ENCODE results near the gene S100A3.

S100A3 gene

GRCh38 chr1:153547560-153548551, 1.2 kb downstream of the S100A3 start:
- no peak for DNase-seq (ENCODE audit: low read depth)

- DNase-seq (ENCODE audit: low read depth): peak; percentile 64
Measured at GRCh38 chr1:153546796-153547559, 2.1 kb downstream of the S100A3 start.

- DNase-seq (ENCODE audit: low read depth): no peak
Measured at GRCh38 chr1:153546371-153546770, 2.7 kb downstream of the S100A3 start.

- DNase-seq (ENCODE audit: low read depth): peak; percentile 96
Measured at GRCh38 chr1:153545067-153546055, 3.7 kb downstream of the S100A3 start, which contains the start of gene S100A4. TSS of gene S100A4 (minus strand) at chr1:153545806. CDS start at chr1:153544794, 1,012 bp downstream.

- DNase-seq (ENCODE audit: low read depth): no peak
Measured at GRCh38 chr1:153544453-153545066, 4.5 kb downstream of the S100A3 start.

DNA sequence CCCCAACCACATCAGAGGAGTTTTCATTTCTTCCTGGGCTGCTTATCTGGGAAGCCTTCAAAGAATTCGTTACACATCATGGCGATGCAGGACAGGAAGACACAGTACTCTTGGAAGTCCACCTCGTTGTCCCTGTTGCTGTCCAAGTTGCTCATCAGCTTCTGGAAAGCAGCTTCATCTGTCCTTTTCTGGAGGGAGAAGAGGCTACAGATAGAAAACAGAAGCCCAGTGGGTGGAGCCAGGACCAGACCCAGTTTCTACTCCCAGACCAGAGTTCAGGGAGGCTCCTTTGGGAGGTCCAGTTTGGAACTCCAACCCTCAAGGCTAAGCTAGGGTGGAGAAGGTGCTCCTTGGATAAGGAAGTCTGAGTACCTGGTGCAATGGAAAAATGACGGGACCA, 5.3 kb downstream of the S100A3 start:
- DNase-seq (ENCODE audit: low read depth): no peak

DNA sequence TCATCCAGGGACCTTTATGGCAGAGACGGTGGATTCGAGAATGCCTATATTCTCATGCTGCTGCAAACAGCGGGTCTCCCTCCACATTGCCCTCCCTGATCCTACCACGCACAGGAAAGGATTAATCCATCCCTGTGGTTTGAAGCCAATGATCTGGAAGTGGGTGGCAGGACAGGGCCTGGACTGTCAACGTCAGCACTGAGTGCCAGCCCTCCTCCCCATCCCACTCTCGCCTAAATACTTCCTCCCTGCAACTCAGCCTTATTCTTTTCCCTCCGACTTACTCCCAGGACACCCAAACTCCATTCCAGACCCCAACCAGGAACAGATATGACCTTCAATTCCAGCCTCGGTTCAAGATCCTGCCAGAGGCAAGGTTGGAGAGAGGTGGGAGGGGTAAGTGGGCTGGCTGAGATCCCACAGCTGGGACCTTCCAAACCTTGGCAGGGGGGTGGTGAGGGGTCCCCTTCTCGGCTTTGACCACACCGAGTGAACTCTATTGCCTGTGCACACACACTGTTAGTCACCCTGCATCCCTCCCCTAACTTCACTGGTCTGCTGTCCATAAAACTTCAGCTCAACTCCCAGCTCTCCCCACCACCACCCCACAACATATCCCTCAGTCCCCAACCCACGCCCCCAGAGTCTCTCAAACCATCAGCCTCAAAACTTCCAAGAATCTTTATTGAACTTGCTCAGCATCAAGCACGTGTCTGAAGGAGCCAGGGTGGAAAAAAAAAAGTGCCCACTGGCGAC, 5.9 kb downstream of the S100A3 start:
- DNase-seq (ENCODE audit: low read depth): no peak

DNA sequence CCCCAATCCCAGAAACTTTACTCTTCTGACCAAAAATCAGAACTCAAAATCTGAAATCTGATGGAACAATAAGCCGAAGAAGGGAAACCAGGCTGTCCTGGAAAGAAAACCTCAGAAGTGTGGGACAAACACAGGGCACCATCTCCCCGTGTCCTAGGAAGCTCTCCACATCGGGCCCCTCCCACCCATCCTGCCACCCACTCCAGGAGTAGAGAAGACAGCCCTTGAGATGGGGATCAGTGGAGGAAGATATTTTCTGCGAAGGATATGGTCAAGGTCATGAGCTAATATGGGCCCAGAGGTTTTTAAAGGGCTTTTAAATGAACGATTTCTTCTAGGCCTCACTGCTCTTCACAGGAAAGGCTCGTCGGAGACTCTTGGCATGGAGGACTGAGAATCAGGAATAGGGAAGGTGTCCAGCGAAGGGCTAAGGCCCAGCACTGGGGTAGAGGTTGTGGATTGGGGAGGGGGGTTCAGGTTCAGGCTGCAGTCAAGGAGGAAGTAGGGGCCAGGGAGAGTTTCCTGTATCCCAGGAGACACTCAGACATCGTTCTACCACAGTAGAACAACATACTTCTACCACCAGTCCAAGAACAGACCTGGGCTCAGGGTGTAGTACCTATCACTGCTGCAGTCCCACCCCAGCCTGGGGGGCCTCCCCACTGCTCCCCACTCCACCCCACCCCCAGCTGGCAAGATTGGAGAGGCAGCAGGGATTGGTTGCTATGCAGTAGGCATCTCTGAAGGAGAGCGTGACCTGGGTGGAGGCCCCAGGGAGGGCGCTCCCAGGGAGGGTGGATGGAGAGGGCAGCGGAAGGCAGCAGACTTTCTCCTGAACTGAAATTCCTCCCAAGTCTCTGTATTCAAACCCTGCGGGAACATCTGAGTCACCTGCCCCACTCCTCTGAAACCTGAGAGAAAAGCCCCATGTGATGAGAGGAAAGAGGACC, 7.1 kb downstream of the S100A3 start:
- no peak for DNase-seq (ENCODE audit: low read depth)

GRCh38 chr1:153540394-153541361, 8.4 kb downstream of the S100A3 start, which contains the start of gene S100A5:
TSS of gene S100A5 (minus strand) at chr1:153540934. CDS start at chr1:153540191, 743 bp downstream.
- no peak for DNase-seq (ENCODE audit: low read depth)

DNA sequence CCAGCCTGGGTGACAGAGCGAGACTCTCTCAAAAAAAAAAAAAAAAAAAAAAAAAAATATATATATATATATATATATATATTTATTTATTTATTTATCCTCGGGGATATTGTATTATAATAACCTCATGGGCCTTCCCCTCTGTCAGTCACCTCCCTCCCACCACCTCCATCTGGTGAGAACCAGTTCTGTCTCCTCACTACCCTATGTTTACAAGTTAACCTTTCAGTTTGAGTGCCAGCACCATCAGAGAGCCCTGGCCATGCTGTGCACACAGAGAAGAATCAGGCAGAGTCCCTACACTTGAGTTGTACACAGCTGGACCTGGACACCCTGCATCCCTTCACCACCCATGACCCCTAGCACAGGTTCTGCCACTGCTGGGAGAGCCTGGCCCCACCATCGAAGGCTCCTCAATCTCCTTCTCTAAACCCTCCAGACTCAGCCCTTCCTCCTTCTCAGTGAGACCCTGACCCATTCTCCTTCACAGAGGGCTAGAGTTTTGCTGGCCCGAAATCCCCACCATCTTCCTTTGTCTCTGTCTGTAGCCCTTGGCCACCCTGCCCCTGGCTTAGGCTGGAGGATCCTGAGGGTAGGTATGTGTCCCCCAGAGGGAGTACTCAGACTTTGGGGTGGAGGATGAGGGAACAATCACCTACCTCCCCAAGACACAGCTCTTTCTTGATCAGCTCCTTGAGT, 9.5 kb downstream of the S100A3 start:
- DNase-seq (ENCODE audit: low read depth): no peak

GRCh38 chr1:153538315-153538821, 10.7 kb downstream of the S100A3 start:
- DNase-seq (ENCODE audit: low read depth): peak; percentile 33

DNA sequence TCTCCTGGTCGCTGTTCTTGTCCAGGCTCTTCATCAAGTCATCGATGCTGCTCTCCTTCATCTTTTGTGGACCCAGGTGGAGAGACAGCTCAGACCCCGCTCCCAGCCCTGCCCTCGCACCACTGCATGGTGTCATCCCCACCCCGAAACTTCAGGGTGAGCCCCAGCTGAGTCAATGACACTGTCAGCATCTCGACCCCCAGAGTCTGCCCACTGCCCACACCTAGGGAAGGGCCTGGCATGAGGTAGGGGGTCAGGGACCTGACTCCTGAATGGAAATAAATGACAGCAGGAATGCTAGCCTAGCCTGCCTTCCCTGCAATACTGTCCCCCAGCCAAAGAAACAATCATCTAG, 11.7 kb downstream of the S100A3 start:
- DNase-seq (ENCODE audit: low read depth): no peak

GRCh38 chr1:153536671-153537375, 12.2 kb downstream of the S100A3 start:
- DNase-seq (ENCODE audit: low read depth): no peak

DNA sequence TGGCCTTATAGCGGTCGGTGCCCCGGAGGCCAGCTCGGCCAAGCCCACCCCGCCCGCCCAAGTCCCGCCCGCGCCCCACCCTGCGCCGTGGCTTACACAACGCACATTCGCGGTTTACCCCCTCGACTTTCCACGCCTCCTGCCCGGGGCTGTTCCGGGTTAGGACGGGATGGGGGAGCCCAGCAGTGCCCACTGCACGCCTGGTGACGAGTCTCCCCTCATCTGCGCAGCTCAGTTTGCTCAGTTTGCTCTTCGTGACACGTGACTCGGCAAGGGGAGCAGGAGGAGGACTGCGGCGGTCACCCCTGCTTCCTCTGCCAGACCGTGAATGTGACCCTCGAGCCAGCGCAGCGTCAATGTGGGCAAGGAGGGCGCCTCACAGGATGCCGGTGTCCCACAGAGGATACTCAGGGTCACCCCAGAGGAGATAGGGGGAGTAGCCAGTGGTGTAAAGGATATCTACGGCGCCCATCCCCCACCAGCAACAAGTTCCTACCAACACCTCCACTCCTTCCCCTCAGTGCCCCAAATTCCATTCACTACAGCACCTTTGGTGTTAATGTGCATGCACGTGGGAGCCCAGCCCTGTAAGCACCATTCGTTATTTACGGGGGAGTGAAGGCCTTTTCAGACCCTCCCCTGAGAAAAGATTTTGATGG, 12.9 kb downstream of the S100A3 start:
- peak; percentile 94 for DNase-seq (ENCODE audit: low read depth)

DNA sequence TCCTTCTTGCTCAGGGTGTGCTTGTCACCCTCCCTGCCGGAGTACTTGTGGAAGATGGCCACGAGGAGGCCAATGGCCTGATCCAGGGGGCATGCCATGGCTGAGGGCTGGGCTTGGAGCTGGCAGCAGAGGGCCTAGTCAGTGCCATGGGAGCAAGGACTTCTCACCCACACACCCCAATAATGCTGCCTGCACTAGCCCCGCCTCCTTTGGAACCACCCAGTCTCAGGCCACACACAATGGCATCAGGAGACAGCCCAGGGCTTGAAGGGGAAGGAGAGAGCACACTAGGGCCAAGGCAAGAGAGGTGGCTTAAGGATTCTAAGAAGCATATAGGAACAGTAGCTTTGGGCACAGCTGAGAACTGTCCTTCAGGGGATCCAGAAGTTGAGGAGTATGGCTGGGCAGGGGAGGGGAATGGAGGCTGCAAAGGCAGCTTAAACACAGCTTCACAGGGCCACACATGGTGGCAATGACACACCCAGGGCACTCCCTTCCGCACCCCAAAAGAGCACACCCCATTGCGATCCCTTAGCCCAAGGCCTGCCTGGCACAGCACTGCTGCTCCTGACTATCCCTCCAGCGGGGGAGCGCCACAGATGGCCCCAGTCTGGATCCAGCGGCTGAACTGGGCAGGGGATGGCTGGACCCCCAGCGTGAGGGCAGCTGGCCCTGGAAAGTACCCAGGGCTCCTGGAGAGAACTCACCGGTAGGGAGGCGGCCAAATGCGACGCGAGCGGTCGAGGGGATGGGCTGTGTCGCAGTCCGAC, 13.6 kb downstream of the S100A3 start, which contains the start of gene S100A6:
Gene S100A6 (minus strand): TSS at position 750 of the 770 bp plus-strand sequence. CDS start 652 bp downstream, at position 98.
- peak; percentile 79 for DNase-seq (ENCODE audit: low read depth)
